DND-41 (cell line): ENCODE measurements around the gene ZNF134.

Experiments used
- EZH2 ChIP-seq: IDR thresholded peaks from 3 replicates; pipeline ENCODE4 v1.6.1; 2012; ENCODE audit warnings: borderline replicate concordance, low read depth, mild to moderate bottlenecking, moderate library complexity, low read length, inconsistent platforms; ENCODE audit not compliant: severe bottlenecking
- TF ChIP-seq, protein P1 (sequence below): IDR thresholded peaks from 2 replicates; pipeline ENCODE4 v1.5.1; 2012; ENCODE audit warnings: borderline replicate concordance, low read length, moderate library complexity, mild to moderate bottlenecking; ENCODE audit not compliant: poor library complexity, severe bottlenecking; ENCODE audit errors: extremely low read depth

DNA sequence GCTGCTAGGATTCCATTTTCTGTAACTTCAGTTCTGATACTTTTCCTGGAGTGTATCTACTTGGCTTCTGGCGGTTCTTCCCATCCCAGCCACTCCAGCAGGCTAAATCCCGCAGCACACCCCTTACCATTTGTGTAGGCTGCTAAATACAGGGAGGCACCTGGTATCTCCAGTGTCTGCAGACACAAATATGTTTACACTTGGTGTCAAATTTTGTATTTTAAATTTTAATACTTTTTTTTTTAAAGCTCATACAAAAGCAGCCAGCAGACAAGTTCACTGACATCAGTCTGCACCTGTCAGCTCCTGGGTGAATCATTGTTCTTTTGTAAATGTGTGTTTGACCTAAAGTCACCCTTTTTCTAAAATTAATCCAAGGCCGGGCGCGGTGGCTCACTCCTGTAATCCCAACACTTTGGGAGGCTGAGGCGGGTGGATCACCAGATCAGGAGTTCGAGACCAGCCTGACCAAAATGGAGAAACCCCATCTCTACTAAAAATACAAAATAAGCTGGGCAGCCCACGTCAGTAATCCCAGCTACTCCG, 51.3 kb downstream of the ZNF134 start:
- no peak for TF ChIP-seq EZH2
- TF ChIP-seq, protein P1, sequence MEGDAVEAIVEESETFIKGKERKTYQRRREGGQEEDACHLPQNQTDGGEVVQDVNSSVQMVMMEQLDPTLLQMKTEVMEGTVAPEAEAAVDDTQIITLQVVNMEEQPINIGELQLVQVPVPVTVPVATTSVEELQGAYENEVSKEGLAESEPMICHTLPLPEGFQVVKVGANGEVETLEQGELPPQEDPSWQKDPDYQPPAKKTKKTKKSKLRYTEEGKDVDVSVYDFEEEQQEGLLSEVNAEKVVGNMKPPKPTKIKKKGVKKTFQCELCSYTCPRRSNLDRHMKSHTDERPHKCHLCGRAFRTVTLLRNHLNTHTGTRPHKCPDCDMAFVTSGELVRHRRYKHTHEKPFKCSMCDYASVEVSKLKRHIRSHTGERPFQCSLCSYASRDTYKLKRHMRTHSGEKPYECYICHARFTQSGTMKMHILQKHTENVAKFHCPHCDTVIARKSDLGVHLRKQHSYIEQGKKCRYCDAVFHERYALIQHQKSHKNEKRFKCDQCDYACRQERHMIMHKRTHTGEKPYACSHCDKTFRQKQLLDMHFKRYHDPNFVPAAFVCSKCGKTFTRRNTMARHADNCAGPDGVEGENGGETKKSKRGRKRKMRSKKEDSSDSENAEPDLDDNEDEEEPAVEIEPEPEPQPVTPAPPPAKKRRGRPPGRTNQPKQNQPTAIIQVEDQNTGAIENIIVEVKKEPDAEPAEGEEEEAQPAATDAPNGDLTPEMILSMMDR: no peak
